ENCODE data around the gene SGPL1.

Gene SGPL1

GRCh38 chr10:70776455-70777005 is 39.2 kb upstream of the SGPL1 start:
- in situ Hi-C loops (cut with HindIII; ENCODE audit: low sequenced_read_pairs), result no loop called here
- H3K4me3 ChIP-seq (ENCODE audit: low read depth, low read length), result no peak overlapping the region
- no peak for DNase-seq (ENCODE audit: low read depth)
- TF ChIP-seq CTCF (IDR thresholded peaks at IDR 0.05; ENCODE audit: low read depth, low read length, missing control alignments), result no peak

- TF ChIP-seq CTCF (IDR thresholded peaks at IDR 0.05; ENCODE audit: low read depth, low read length, missing control alignments), result no peak
- no peak for DNase-seq (ENCODE audit: low read depth)
- no peak overlapping the region for H3K4me3 ChIP-seq (ENCODE audit: low read depth, low read length)
- in situ Hi-C loops (cut with HindIII; ENCODE audit: low sequenced_read_pairs), result no loop called here
These were observed 38.5 kb upstream of the SGPL1 start for GRCh38 chr10:70777063-70777875.

- TF ChIP-seq CTCF (IDR thresholded peaks at IDR 0.05; ENCODE audit: low read depth, low read length, missing control alignments), result no peak
- in situ Hi-C loops (cut with HindIII; ENCODE audit: low sequenced_read_pairs), result no loop called here
- H3K4me3 ChIP-seq (ENCODE audit: low read depth, low read length), result no peak overlapping the region
- no peak for DNase-seq (ENCODE audit: low read depth)
These were observed 37.4 kb upstream of the SGPL1 start for GRCh38 chr10:70778267-70778924.

GRCh38 chr10:70779088-70779487 is 36.7 kb upstream of the SGPL1 start:
- TF ChIP-seq CTCF (IDR thresholded peaks at IDR 0.05; ENCODE audit: low read depth, low read length, missing control alignments), result no peak
- in situ Hi-C loops (cut with HindIII; ENCODE audit: low sequenced_read_pairs), result no loop called here
- no peak overlapping the region for H3K4me3 ChIP-seq (ENCODE audit: low read depth, low read length)
- DNase-seq (ENCODE audit: low read depth), result no peak

GRCh38 chr10:70779511-70780369 is 36.0 kb upstream of the SGPL1 start:
- DNase-seq (ENCODE audit: low read depth), result no peak
- no peak for TF ChIP-seq CTCF (IDR thresholded peaks at IDR 0.05; ENCODE audit: low read depth, low read length, missing control alignments)
- in situ Hi-C loops (cut with HindIII; ENCODE audit: low sequenced_read_pairs), result no loop called here
- H3K4me3 ChIP-seq (ENCODE audit: low read depth, low read length), result no peak overlapping the region

GRCh38 chr10:70780370-70780760 is 35.4 kb upstream of the SGPL1 start:
- no peak for DNase-seq (ENCODE audit: low read depth)
- no peak overlapping the region for H3K4me3 ChIP-seq (ENCODE audit: low read depth, low read length)
- in situ Hi-C loops (cut with HindIII; ENCODE audit: low sequenced_read_pairs), result no loop called here
- TF ChIP-seq CTCF (IDR thresholded peaks at IDR 0.05; ENCODE audit: low read depth, low read length, missing control alignments), result no peak

All from astrocyte of the cerebellum (primary cell).